OCI-LY1 (cell line): ENCODE results near the gene CSF2.

ENCODE experiments used
- CTCF ChIP-seq: fragments of 200-600 bp; sonication (generic), shearing (Covaris generic); IDR thresholded peaks from 2 replicates; pipeline ENCODE4 v1.5.1; 2017; ENCODE audit warnings: mild to moderate bottlenecking, antibody characterized with exemption, low read length, moderate library complexity, mixed read lengths
- EZH2 ChIP-seq: fragments of 200-600 bp; sonication (generic), shearing (Covaris generic); IDR thresholded peaks from 2 replicates; pipeline ENCODE4 v1.8.0; 2017; ENCODE audit warnings: borderline replicate concordance, mixed run types, mild to moderate bottlenecking, antibody characterized with exemption, low read length, moderate library complexity, mixed read lengths

- TF ChIP-seq EZH2 (no peak), CTCF (no peak)
These were observed 42.5 kb downstream of the CSF2 start for GRCh38 chr5:132116072-132116471.
